GM21528 (cell line): Measurements from ENCODE around the gene SPATA32.
A peak's percentile ranks its signal among the peaks of the same experiment; 100 is the strongest.

ENCODE experiments used
- ATAC-seq: cut with Tn5 transposase; IDR thresholded peaks from one replicate; pipeline ENCODE4 v1.9.1; 2021; ENCODE audit warnings: mild to moderate bottlenecking, moderate library complexity; ENCODE audit not compliant: unreplicated experiment, low FRiP score

Gene SPATA32

GRCh38 chr17:45251931-45252330 lies 10.0 kb downstream of the SPATA32 start:
- ATAC-seq = no peak

- ATAC-seq = peak; percentile 67
These were observed 13.5 kb downstream of the SPATA32 start for GRCh38 chr17:45248132-45248957.

- ATAC-seq = peak; percentile 71
These were observed 14.3 kb downstream of the SPATA32 start for GRCh38 chr17:45247429-45248131.

DNA sequence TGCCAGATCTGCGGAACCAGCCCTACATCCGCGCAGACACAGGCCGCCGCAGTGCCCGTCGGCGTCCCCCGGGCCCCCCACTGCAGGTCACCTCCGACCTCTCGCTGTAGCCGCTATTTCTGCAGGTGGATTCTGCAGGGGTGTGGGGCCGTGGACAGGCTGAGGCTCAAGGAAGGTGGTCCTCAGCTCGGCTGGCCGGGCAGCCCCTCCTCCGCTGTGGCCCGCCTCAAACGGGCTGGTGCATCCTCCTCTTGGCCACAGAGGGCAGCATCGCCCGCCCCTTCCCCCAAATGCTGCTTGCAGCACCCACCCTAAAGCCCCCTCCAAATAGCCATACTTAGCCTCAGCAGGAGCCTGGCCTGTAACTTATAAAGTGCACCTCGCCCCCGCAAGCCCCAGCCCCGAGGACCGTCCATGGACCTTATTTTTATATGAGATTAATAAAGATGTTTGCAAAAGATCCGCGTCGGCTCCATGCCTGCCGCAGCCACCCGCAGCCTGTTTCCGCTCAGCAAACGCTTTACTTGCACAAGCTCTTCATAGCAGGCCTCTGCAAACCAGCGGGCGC lies 14.9 kb downstream of the SPATA32 start:
- no peak for ATAC-seq

GRCh38 chr17:45246338-45246737 lies 15.6 kb downstream of the SPATA32 start:
- ATAC-seq = no peak

DNA sequence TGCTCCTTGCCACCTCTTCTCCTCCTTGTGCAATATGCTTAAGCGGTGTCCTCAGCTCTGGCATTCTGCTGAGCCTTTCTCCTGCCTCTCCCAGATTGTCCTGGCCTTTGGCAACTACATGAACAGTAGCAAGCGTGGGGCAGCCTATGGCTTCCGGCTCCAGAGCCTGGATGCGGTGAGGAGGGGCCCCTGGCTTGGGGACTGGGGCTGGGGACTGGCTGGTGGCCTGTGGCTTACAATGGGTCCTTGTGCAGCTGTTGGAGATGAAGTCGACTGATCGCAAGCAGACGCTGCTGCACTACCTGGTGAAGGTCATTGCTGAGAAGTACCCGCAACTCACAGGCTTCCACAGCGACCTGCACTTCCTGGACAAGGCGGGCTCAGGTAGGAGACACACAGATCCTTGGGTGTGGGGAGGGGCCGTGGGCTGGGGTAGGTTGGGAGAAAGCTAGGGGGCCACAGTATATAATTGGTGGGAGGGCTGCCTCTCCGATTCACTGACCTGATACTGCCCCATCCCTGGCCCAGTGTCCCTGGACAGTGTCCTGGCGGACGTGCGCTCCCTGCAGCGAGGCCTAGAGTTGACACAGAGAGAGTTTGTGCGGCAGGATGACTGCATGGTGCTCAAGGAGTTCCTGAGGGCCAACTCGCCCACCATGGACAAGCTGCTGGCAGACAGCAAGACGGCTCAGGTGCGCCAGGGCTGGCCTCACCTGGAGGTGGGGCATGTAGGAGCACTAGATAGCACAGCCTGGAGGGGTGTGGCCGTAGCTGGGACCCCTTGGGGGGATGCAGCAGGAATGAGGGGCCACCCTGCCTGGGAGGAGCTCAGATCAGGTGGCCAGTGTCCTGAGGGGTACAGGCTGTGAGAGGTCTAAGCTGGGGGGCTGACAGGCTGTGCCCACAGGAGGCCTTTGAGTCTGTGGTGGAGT lies 16.9 kb downstream of the SPATA32 start:
- no peak for ATAC-seq

DNA sequence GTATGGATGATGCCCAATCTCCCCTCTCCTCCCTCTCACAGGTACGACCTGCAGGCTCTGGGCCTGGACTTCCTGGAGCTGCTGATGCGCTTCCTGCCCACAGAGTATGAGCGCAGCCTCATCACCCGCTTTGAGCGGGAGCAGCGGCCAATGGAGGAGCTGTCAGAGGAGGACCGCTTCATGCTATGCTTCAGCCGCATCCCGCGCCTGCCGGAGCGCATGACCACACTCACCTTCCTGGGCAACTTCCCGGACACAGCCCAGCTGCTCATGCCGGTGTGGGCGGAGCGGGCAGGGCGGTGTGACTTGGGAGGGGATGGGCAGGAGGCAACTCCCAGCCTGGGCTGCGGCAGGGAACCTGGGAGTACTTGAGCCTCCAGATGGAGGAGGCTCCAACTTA lies 18.1 kb downstream of the SPATA32 start:
- ATAC-seq = no peak

GRCh38 chr17:45242029-45242414 lies 19.9 kb downstream of the SPATA32 start:
- no peak for ATAC-seq

- no peak for ATAC-seq
These were observed 20.4 kb downstream of the SPATA32 start for GRCh38 chr17:45241328-45242028.

DNA sequence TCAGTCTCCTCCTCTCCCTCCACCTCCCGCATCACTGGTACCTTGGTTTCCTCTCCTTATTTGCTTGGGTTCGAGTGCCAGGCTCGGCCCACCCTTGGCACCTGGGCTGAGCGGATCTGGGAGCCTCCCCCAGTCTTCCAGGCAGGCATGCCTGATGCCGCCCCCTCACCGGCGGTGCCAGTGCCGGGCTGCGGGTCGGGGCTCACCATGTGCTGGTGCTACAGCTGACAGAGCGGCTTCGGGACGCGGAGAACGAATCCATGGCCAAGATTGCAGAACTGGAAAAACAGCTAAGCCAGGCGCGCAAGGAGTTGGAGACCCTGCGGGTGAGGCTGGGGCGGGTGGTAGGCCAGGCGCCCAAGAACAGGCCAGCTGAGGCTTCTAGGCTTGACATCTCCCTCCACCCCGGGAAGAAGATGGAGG lies 21.0 kb downstream of the SPATA32 start:
- no peak for ATAC-seq

- no peak for ATAC-seq
These were observed 23.6 kb downstream of the SPATA32 start for GRCh38 chr17:45238155-45238774.

DNA sequence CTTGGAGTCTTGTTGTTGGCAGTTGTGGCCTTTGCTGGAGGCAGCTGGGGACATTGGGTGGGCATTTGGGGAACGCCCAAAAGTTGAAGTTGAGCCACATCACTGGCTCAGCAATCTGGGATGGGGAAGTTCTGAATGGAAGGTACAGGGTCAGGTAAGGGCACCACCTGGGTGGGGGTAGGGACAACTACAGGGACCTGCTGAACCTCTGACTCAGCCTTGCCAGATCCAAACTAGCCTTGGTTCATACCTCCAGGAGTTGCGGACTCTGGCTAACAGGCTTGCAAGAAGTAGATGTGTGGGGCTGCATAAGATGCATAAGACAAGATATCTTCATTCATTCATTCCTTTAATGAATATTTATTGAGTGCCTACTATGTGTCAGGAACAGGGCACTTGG lies 24.2 kb downstream of the SPATA32 start:
- no peak for ATAC-seq

DNA sequence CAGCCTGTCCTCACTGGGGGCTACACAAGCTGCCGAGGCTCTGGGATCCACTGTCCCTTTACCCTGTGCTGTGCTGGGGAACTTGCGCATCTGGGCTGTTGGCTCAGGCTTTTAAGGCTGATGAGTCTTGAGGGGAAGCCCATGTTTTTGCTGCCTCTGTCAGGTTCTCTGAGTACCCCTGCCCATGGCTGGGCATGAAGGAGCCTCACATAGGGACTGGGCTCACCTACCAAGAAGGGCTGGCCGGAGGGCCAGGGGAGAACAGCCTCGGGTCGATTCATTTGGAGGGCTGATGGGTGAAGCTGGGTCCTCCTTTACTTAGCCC lies 25.6 kb downstream of the SPATA32 start:
- no peak for ATAC-seq

- no peak for ATAC-seq
These were observed 26.2 kb downstream of the SPATA32 start for GRCh38 chr17:45235416-45236281.

DNA sequence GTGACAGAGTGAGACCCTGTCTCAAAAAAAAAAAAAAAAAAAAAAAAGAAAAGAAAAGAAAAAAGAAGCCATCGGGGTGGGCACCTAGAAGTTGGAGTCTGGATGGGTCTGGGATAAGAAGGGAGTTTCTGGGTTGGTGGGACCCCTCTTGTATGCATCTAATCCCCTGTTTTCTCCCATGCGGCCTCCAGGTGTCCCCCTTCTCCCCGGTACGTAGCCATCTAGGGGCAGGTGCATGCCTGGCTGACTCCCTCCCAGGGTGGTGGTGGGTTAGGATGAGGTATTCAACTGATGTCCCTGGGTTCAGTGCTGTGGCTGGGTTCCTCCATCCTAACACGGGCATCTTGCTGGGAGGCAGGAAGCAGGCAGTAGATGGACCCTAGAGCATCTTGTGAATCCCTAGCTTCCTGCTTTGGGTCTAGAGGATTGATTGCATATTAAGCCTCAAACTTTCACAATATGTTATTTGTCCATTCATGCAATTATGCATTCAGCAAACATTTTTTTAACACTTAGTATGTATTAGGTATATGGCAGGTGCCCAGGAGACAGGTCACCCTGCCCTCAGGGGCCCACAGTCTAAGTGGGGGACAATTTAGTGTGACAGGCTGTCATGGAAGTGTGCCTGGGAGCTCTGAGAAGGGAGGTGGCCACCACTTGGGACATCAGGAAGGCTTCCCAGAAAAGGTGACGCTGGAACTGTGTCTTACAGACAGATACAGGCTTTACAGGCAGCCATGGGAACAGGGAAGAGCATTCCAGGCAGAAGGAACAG lies 27.1 kb downstream of the SPATA32 start:
- no peak for ATAC-seq

DNA sequence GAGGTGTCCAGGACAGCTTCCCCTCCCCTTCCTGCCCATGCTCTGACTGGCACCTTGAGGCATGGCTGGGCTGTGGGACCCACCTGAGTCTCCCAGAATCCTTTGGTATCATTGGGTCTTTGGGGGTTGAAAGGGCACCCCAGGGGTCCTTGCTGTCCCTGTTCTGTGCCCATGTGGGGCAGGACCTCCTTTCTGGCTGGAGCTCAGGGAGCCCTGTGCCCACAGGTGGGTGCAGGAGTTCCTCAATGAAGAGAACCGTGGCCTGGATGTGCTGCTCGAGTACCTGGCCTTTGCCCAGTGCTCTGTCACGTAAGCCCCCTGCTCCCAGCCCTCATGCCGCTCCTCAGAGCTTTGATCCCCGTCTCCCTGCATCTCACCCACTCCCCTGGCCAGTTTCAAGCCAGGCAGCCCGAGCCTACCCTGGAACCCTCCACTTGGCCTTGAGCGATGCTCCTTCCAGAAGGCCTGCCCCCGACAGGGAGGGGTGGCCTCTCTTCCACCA lies 28.4 kb downstream of the SPATA32 start:
- no peak for ATAC-seq

DNA sequence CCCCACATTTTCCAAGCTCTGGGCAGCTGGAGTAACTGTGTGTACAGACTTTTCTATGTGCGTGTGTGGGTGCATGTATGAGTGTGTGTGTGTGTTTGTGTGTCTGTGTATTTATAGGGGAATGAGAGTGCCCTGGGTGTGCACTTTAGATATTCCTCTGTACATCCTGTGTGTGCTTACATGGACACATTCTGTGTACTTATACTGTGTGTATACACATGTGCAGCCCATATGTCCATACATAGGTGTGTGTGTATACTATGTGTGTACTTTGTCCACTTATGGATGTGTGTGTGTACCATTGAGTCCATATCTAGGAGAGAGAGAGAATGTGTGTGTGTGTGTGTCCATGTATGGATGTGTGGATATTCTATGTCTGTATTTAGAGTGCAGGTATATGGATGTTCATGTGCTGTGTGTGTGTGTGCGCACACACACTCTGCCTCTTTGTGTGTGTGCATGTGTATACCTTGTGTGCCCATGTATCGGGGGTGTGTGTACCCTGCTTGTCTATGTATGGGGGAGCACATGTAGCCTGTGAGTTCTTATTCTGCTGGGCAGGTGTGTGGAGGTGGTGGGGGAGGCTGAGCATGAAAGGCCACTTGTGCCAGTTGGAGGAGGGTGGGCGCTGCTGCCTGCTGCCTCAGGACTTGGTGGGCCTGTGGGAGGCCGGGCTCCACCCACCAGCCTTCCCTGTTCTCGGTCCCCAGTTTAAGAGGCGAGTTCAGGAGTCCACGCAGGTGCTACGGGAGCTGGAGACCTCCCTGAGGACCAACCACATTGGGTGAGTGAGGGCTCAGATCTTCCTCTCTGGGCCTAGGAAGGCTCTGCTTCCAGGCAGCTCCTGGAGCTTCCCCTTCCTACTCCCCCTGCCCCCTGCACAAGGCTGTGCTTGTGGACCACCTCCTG lies 29.1 kb downstream of the SPATA32 start:
- ATAC-seq = no peak
